Cardiac fibroblast (primary cell): Measurements from ENCODE around the gene SELENOP.
"Not testable (repeated sequence)": the region's sequence is repeated elsewhere in the genome, so short reads cannot be mapped to it uniquely, and the experiment has no call there.

Source experiments
- DNase-seq, 2 donors: peaks; one replicate each; pipeline versions ENCODE4 v3.0.0 to v3.0.0-alpha.2; 2010; ENCODE audit warnings: low read depth in 2 of 2
- H3K4me3 ChIP-seq, 2 donors: replicated peaks in 1 of 2; 1 replicate in 1 of 2; 2 replicates in 1 of 2; pipeline ENCODE4 v1.5.1; 2011; ENCODE audit warnings: low read depth in 2 of 2, low read length in 2 of 2, mild to moderate bottlenecking in 2 of 2, moderate library complexity in 1 of 2
- TF ChIP-seq, protein P1 (sequence below): IDR thresholded peaks from one replicate; pipeline ENCODE4 v1.5.1; 2011; ENCODE audit warnings: low read depth, mild to moderate bottlenecking, low read length, inconsistent platforms

Gene SELENOP

DNA sequence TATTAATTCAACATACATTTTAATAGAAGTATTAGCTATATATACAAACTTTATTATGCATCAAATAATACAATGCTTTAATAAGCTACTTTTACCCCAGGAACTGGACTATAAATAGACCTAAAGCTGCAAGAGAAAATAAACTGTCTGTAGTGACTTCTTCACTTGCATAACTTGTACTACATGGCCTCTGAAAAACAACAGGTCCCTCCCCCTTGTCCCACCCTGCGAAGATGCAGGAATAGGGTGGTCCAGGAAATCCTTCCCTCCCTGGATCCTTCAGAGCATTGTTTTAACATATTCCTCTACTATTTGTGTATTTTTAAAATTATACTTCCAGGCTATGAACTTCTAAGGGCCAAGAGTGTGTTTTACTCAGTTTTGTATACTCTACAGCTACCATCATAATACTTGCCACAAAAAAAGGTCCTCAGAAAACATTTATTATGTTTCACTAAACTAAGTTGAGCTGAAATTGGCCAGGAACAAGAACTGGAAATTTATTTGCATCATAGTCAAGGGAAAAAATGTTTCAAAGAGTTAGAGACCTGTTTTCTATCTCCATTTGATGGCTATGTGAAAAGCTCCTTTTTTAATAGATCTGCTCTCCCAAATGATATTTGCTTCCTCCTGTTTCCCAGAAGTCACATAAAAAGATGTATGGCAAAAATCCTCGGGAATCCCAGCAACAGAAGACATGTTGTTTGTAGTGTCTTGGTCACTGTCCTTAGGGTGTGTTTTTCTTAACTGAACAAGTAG is 15.2 kb upstream of the SELENOP start:
- no peak overlapping the region for H3K4me3 ChIP-seq
- no peak for DNase-seq

DNA sequence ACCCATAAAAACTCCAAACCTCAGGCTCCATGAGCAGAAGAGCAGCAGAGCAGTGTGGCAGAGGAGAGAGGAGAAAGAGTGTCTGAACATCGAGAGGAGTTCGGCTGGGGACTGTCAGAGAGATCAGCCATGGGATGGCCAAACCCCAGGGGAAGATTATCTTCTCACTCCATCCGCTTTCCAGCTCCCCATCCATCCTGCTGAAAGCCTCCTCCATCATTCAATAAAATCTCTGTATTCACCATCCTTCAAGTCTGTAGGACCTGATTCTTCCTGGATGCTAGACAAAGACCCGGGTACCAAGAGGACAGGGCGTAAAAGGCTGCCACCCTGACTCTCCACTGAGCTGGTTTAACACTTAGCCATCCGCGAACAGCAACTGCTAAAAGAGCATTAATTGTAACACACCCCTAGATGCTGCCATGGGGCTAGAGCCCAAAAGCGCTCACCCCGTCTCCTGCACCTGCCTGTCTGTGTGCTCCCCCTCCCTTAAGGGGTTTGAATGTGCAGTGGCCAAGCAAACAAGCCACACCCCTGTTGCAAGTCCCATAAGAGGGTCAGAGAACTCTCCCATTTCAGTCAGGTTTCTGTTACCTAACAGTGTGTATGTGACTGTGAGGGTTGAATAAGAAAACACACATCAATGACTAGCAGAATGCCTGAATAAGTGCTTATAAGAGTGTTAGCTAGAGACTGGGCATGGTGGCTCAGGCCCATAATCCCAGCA is 13.9 kb upstream of the SELENOP start:
- TF ChIP-seq, protein P1, sequence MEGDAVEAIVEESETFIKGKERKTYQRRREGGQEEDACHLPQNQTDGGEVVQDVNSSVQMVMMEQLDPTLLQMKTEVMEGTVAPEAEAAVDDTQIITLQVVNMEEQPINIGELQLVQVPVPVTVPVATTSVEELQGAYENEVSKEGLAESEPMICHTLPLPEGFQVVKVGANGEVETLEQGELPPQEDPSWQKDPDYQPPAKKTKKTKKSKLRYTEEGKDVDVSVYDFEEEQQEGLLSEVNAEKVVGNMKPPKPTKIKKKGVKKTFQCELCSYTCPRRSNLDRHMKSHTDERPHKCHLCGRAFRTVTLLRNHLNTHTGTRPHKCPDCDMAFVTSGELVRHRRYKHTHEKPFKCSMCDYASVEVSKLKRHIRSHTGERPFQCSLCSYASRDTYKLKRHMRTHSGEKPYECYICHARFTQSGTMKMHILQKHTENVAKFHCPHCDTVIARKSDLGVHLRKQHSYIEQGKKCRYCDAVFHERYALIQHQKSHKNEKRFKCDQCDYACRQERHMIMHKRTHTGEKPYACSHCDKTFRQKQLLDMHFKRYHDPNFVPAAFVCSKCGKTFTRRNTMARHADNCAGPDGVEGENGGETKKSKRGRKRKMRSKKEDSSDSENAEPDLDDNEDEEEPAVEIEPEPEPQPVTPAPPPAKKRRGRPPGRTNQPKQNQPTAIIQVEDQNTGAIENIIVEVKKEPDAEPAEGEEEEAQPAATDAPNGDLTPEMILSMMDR: no peak
- H3K4me3 ChIP-seq: no peak overlapping the region
- no peak for DNase-seq

More for the DNA sequence above, 15.2 kb upstream of the SELENOP start:
- TF ChIP-seq, protein P1: no peak

DNA sequence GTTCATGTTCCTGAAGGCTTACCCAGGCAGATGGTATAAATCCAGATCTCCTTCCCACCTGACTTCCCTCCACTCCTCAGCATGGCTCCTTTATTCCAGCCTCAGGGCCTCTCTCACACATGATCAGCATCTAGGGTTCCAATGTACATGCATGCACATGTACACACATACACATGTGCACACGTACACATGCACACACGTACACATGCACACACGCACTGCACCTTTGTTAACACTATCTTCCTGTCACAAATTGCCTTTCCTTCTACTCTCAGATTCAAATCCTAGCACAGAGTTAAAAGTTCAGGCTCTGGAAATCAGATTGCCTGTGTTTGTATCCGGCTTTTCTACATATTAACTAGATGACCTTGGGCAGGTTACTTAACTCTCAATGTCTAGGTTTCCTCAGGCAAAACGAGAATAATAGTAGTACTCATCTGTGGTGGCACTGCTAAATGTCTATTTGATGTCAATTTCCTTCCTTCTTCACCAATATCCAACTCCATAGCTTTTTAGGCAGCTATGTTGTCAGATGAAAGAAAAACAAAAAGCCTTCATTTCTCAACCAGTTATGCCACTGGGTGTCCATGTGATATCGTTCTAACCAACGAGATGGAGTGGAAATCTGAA is 12.8 kb upstream of the SELENOP start:
- TF ChIP-seq, protein P1: no peak
- H3K4me3 ChIP-seq: no peak overlapping the region
- no peak for DNase-seq

DNA sequence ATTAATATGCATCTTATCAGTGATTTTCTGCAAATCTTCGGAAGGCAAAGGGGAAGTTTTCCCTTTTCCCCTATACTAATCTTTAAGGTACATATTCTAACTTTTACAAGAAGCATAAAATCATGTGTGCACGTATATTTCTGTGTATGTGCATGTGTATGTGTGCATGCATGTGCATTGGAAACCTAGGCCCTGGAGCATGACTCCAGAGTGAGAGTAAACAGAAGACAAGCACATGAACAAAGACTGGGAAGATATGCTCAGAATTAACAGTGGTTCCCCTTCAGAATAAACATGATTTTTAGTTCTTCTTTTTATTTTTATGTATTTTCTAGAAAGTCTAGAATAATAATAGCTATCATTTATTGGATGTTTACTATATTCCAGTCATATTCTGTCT is 10.9 kb upstream of the SELENOP start:
- TF ChIP-seq, protein P1: no peak
- no peak for DNase-seq

DNA sequence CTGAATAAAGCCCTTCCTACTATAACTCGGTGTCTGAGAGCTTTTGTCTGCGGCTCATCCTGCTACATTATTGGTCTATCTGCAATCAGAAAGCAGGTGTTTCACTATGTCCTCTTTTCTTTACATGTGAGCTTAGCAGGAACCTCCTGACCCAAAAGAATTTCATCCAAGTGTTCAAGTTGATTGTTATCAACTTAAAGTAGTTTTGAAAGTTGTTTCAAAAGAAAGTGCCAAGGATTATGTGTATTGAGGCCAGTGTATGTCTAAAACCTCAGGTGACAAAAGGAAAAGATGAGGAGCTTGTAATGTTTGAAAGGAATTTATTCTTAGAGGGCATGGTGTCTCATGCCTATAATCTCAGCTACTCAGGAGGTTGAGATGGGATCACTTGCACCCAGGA is 8.1 kb upstream of the SELENOP start:
- no peak overlapping the region for H3K4me3 ChIP-seq
- TF ChIP-seq, protein P1: no peak
- DNase-seq: no peak

More for the DNA sequence above, 10.9 kb upstream of the SELENOP start:
- no peak overlapping the region for H3K4me3 ChIP-seq

DNA sequence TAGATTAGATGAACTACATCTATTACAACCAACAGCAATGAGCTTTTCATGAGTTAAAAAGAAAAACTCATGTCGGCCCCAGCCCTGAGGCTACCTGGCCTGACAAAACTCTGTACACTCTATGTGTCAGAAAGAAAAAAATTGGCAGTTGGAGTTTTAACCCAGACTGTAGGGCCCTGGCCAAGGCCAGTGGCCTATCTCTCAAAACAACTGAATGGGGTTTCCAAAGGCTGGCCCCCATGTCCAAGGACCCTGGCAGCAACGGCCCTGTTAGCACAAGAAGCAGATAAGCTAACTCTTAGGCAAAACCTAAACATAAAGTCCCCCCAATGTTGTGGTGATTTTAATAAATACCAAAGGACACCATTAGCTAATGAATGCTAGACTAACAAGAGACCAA is 4.9 kb upstream of the SELENOP start:
- not testable (repeated sequence) for H3K4me3 ChIP-seq, DNase-seq

DNA sequence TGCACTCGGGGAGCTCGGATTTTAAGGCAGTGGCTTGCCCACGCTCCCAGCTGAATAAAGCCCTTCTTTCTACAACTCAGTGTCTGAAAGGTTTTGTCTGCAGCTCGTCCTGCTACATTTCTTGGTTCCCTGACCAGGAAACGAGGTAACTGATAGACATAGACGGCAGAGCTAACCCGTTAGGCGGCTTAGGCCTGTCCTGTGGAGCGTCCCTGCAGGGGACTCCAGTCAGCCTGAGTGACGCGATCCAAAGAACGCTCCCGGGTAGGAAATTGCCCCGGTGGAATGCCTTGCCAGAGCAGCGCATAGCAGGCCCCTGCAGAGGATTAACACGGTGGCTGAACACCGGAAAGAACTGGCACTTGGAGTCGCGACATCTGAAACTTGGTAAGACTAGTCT is 1.8 kb upstream of the SELENOP start:
- no peak for DNase-seq
- TF ChIP-seq, protein P1: no peak
- H3K4me3 ChIP-seq: no peak overlapping the region
